Endometrial microvascular endothelial cells (primary cell): ENCODE measurements around the gene USP34. TPM values are rescaled to one million over a fixed set of nuclear protein-coding genes. Genes with fewer than 3 reads are reported as not detected.
"Not testable (repeated sequence)": the region's sequence is repeated elsewhere in the genome, so short reads cannot be mapped to it uniquely, and the experiment has no call there.

ENCODE experiments used
- in situ Hi-C: cut with HindIII; loops from 2 replicates; pipeline ENCODE4 v1.10.0; 2017; ENCODE audit warnings: low sequenced_read_pairs, low pct_unique_long_range_greater_than_20kb; ENCODE audit errors: inconsistent ontology term
- total RNA-seq: library from RNA; depleted of rRNA; stranded (reverse); fragments of >200 nt; gene quantifications from one replicate; pipeline ENCODE4 v1.2.3, GENCODE V29; 2015; ENCODE audit errors: inconsistent ontology term

Gene USP34
- total RNA-seq, 1 donor from 2014 or later: 62.5 TPM

DNA sequence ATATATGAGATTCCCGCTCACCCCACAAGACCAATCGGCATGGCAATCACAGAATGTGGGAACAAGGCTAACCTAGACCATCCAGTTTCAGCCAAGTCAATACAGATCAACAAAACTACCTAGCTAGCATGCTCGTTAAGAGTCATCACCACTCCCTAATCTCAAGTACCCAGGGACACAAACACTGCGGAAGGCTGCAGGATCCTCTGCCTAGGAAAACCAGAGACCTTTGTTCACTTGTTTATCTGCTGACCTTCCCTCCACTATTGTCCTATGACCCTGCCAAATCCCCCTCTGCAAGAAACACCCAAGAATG is 90.0 kb downstream of the USP34 start:
- in situ Hi-C loops: not testable (repeated sequence)

GRCh38 chr2:61380056-61380881 is 90.6 kb downstream of the USP34 start:
- in situ Hi-C loops: no loop called here

- in situ Hi-C loops: no loop called here
Measured at GRCh38 chr2:61379521-61379920, 91.4 kb downstream of the USP34 start.

DNA sequence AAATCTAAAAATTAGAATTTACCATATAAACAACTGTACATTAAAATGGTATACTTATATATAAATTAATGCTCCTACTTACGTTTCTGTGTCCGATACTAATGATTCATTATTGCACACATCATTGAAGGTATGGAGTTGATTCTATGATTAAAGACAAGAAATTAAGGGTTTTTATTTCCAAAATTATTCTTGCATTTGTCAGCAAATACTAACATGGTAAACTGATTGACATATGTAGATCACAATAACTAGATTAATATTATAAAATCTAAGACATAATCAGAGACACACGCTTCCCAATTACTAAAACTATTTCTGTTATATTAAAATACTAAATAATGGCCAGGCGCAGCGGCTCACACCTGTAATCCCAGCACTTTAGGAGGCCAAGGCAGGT is 92.6 kb downstream of the USP34 start:
- in situ Hi-C loops: no loop called here

DNA sequence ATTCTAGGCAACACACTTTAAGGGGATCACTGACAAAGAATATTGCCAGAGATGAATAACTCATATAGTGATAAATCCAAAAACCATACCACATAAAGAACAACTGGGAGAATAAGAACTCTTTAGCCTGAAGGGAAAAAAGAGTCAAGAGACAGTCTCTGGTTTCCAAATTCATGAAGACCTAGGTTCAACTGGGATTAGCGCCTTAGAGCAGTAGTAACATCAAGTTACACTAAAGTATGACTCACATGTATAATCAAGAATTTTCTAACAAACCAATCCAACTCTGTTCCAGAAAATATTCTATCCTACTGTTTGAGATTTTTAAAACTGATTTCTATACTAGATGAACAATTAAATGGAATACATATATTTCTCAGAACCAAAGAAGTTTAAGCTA is 93.8 kb downstream of the USP34 start:
- in situ Hi-C loops: no loop called here

DNA sequence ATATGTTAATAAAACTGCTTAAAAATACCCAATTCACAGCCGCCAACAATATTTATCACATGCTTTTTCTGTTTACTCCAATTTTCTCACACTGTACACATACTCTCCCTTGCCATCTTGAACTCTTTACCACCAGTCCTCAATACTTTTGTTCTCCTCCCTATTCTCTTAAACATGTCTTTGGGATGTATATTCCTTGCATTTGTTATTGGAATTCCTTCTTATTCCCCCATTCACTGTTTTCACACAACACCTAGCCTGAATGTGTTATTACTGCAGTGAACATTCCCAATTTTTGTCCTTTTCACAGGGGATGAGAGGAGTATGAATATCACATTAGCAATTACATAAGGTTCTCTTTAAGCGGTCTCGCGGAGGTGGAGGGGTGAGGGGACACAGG is 94.7 kb downstream of the USP34 start:
- in situ Hi-C loops: no loop called here

- in situ Hi-C loops: no loop called here
Measured at GRCh38 chr2:61371027-61371426, 99.9 kb downstream of the USP34 start.

GRCh38 chr2:61368687-61369665 is 101.9 kb downstream of the USP34 start:
- in situ Hi-C loops: no loop called here

- in situ Hi-C loops: no loop called here
Measured at GRCh38 chr2:61367177-61367576, 103.7 kb downstream of the USP34 start.

GRCh38 chr2:61363580-61363979 is 107.3 kb downstream of the USP34 start:
- in situ Hi-C loops: no loop called here

DNA sequence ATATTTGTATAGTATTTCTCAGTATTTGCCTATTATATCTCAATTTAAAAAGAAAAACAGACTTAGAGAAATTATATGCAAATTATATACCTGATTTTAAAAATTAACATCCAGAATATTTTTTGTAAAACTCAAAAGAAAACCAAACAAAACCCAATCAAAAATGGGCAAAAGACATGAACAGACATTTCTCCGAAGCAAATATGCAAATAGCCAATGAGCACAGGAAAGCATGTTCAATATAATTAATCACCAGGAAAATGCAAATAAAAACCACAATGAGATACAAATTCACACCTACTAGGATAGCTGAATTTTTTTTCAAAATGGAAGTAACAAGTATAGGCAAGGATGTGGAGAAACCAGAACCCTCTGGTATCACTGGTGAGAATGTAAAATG is 108.0 kb downstream of the USP34 start:
- in situ Hi-C loops: no loop called here

DNA sequence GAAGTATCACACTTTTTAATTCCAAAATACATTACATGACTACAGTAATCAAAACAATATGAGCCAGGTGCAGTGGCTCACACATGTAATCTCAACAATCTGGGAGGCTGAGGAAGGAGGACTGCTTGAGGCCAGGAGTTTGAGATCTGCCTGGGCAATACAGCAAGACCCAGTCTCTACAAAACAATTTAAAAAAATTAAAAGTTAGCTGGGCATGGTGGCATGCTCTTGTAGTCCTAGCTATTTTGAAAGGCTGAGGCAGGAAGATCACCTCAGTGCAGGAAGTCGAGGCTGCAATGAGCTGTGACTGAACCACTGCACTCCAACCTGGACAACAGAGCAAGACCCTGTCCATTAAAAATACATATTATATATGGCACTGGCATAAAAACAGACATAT is 109.8 kb downstream of the USP34 start:
- in situ Hi-C loops: no loop called here

DNA sequence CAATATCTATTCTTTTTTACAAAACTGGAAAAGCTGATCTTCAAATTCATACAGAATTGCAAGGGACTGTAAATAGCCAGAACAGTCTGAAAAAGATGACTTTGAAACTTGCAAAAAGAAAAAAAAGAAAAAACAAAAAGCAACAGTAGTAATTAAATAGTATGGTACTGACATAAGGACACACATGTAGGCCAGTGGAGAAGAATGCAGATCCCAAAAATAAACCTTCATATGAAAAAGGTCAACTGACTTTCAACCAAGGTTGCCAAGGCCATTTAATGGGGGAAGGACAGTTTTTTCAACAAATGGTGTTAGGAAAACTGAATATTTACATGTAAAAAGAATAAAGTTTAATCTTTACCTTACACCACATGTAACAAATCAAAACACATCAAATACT is 111.8 kb downstream of the USP34 start:
- in situ Hi-C loops: no loop called here

GRCh38 chr2:61357681-61358080 is 113.2 kb downstream of the USP34 start:
- in situ Hi-C loops: no loop called here

DNA sequence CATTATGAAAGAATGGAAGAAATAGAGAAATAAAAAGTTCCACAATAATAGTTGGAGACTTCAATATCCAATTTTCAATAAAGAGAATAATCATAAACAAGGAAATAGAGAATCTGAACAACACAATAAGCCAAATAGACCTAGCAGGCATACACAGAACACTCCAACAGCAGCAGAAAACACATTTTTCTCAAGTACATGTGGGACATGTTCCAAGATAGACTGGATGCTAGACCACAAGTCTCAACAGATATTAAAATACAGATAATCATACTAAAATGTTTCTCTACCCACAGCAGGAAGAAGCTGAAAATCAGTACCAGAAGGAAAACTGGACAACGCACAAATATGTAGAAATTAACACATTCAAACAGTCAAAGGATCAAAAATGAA is 113.9 kb downstream of the USP34 start:
- in situ Hi-C loops: no loop called here

- in situ Hi-C loops: no loop called here
Measured at GRCh38 chr2:61356261-61356957, 114.5 kb downstream of the USP34 start.

- in situ Hi-C loops: no loop called here
Measured at GRCh38 chr2:61354543-61355197, 116.2 kb downstream of the USP34 start.

GRCh38 chr2:61353909-61354308 is 117.0 kb downstream of the USP34 start:
- in situ Hi-C loops: no loop called here

GRCh38 chr2:61350777-61351176 is 120.1 kb downstream of the USP34 start:
- in situ Hi-C loops: no loop called here
